ENCODE data around the gene ANO6. TPM values are rescaled to one million over a fixed set of nuclear protein-coding genes. Genes with fewer than 3 reads are reported as not detected.
A peak's percentile ranks its signal among the peaks of the same experiment; 100 is the strongest.

Gene ANO6
- total RNA-seq, 2 donors from 2014 or later = 25.3 to 27.0 TPM

- peaks cover 11% of the 10 kb centered on the region for H3K4me1 Mint-ChIP-seq (ENCODE audit: low read depth)
Measured at GRCh38 chr12:45468751-45469615, 253.1 kb downstream of the ANO6 start.

GRCh38 chr12:45469902-45470301 is 254.0 kb downstream of the ANO6 start:
- Mint-ChIP-seq H3K27ac (no peak overlapping the region), H3K9me3 (peaks cover 0 to 6% of the 10 kb centered on the region in 2 donors), H3K27me3 (ENCODE audit: low read depth) (peaks cover 6% of the 10 kb centered on the region), H3K36me3 (ENCODE audit: insufficient read depth in 2 of 2) (no peaks in the 10 kb centered on the region), H3K4me1 (ENCODE audit: low read depth) (peaks cover 11% of the 10 kb centered on the region), H3K4me3 (no peak overlapping the region)
- ATAC-seq (replicated peaks in 1 of 2) = peak in 1 of 2 donors; percentile 9
- no peak for DNase-seq

More at GRCh38 chr12:45468751-45469615, 253.1 kb downstream of the ANO6 start:
- Mint-ChIP-seq H3K27ac (no peak overlapping the region), H3K4me3 (no peak overlapping the region), H3K36me3 (ENCODE audit: insufficient read depth in 2 of 2) (no peaks in the 10 kb centered on the region), H3K27me3 (ENCODE audit: low read depth) (peaks cover 6% of the 10 kb centered on the region), H3K9me3 (peaks cover 0 to 6% of the 10 kb centered on the region in 2 donors)
- DNase-seq (no peak), ATAC-seq (replicated peaks in 1 of 2) (no peak)

- Mint-ChIP-seq H3K4me1 (ENCODE audit: low read depth) (peaks cover 11% of the 10 kb centered on the region), H3K4me3 (no peak overlapping the region), H3K27ac (no peak overlapping the region), H3K27me3 (ENCODE audit: low read depth) (peaks cover 6% of the 10 kb centered on the region), H3K36me3 (ENCODE audit: insufficient read depth in 2 of 2) (peaks cover 3 to 5% of the 10 kb centered on the region in 2 donors), H3K9me3 (peaks cover 2 to 11% of the 10 kb centered on the region in 2 donors)
- DNase-seq = no peak
- no peak for ATAC-seq (replicated peaks in 1 of 2)
Measured at GRCh38 chr12:45473636-45474035, 257.7 kb downstream of the ANO6 start.

GRCh38 chr12:45475594-45475993 is 259.7 kb downstream of the ANO6 start:
- Mint-ChIP-seq H3K27me3 (ENCODE audit: low read depth) (no peaks in the 10 kb centered on the region), H3K4me3 (no peak overlapping the region), H3K27ac (no peak overlapping the region), H3K4me1 (ENCODE audit: low read depth) (no peaks in the 10 kb centered on the region), H3K36me3 (ENCODE audit: insufficient read depth in 2 of 2) (peaks cover 3 to 8% of the 10 kb centered on the region in 2 donors), H3K9me3 (peaks cover 2 to 10% of the 10 kb centered on the region in 2 donors)
- DNase-seq (no peak), ATAC-seq (replicated peaks in 1 of 2) (no peak)

GRCh38 chr12:45477526-45477925 is 261.6 kb downstream of the ANO6 start:
- no peaks in the 10 kb centered on the region for H3K27me3 Mint-ChIP-seq (ENCODE audit: low read depth)
- H3K27ac Mint-ChIP-seq = no peak overlapping the region
- peaks cover 3 to 8% of the 10 kb centered on the region in 2 donors for H3K36me3 Mint-ChIP-seq (ENCODE audit: insufficient read depth in 2 of 2)
- H3K4me1 Mint-ChIP-seq (ENCODE audit: low read depth) = no peaks in the 10 kb centered on the region
- DNase-seq = no peak
- no peak overlapping the region for H3K4me3 Mint-ChIP-seq
- ATAC-seq (replicated peaks in 1 of 2) = no peak
- H3K9me3 Mint-ChIP-seq = peaks cover 2 to 10% of the 10 kb centered on the region in 2 donors

GRCh38 chr12:45478931-45479330 is 263.0 kb downstream of the ANO6 start:
- DNase-seq (no peak), ATAC-seq (replicated peaks in 1 of 2) (no peak)
- Mint-ChIP-seq H3K9me3 (peaks cover 2 to 6% of the 10 kb centered on the region in 2 donors), H3K4me1 (ENCODE audit: low read depth) (no peaks in the 10 kb centered on the region), H3K4me3 (no peak overlapping the region), H3K27ac (no peak overlapping the region), H3K36me3 (ENCODE audit: insufficient read depth in 2 of 2) (peaks cover 3 to 8% of the 10 kb centered on the region in 2 donors), H3K27me3 (ENCODE audit: low read depth) (no peaks in the 10 kb centered on the region)

- DNase-seq (no peak), ATAC-seq (replicated peaks in 1 of 2) (no peak)
- peaks cover 2 to 5% of the 10 kb centered on the region in 2 donors for H3K9me3 Mint-ChIP-seq
- H3K27me3 Mint-ChIP-seq (ENCODE audit: low read depth) = no peaks in the 10 kb centered on the region
- peaks cover 3 to 8% of the 10 kb centered on the region in 2 donors for H3K36me3 Mint-ChIP-seq (ENCODE audit: insufficient read depth in 2 of 2)
- no peak overlapping the region for H3K4me3 Mint-ChIP-seq
- no peak overlapping the region for H3K27ac Mint-ChIP-seq
- H3K4me1 Mint-ChIP-seq (ENCODE audit: low read depth) = no peaks in the 10 kb centered on the region
Measured at GRCh38 chr12:45481746-45482145, 265.9 kb downstream of the ANO6 start.

GRCh38 chr12:45483571-45483970 is 267.7 kb downstream of the ANO6 start:
- no peaks in the 10 kb centered on the region for H3K4me1 Mint-ChIP-seq (ENCODE audit: low read depth)
- no peak overlapping the region for H3K4me3 Mint-ChIP-seq
- H3K36me3 Mint-ChIP-seq (ENCODE audit: insufficient read depth in 2 of 2) = peaks cover 0 to 3% of the 10 kb centered on the region in 2 donors
- DNase-seq = no peak
- no peaks in the 10 kb centered on the region for H3K27me3 Mint-ChIP-seq (ENCODE audit: low read depth)
- ATAC-seq (replicated peaks in 1 of 2) = no peak
- H3K9me3 Mint-ChIP-seq = peaks cover 0 to 1% of the 10 kb centered on the region in 2 donors
- no peak overlapping the region for H3K27ac Mint-ChIP-seq

Other genes with a start within 250 kb of the ANO6 start
- gene DBX2, start 165.0 kb upstream of the ANO6 start, total RNA-seq = not detected